Tibial artery (tissue), 4 donors: Measurements from ENCODE around the gene NOTUM.
"Not testable (repeated sequence)": the region's sequence is repeated elsewhere in the genome, so short reads cannot be mapped to it uniquely, and the experiment has no call there.

Experiments
- DNase-seq, 2 donors: peaks; one replicate each; pipeline ENCODE4 v3.0.0-alpha.2; 2019
- H3K27ac ChIP-seq, 2 donors: fragments of 200-600 bp; sonication (generic) in 1 of 2; 1 replicate in 1 of 2; 2 replicates in 1 of 2; pipeline ENCODE4 v1.5.1; 2018 to 2019; ENCODE audit warnings: mild to moderate bottlenecking in 1 of 2
- H3K27me3 ChIP-seq, 2 donors: fragments of 200-600 bp; sonication (generic) in 1 of 2; one replicate each; pipeline versions ENCODE4 v1.5.1 to v1.6.0; 2016 to 2019
- H3K36me3 ChIP-seq, 3 donors: fragments of 200-600 bp; sonication (generic) in 2 of 3; one replicate each; pipeline ENCODE4 v1.5.1; 2016 to 2019; ENCODE audit warnings: mild to moderate bottlenecking in 2 of 3
- H3K4me1 ChIP-seq, 4 donors: fragments of 200-600 bp; sonication (generic) in 2 of 4; 1 replicate in 3 of 4; 2 replicates in 1 of 4; pipeline ENCODE4 v1.5.1; 2016 to 2019
- H3K4me3 ChIP-seq, 2 donors: fragments of 200-600 bp; sonication (generic) in 1 of 2; 1 replicate in 1 of 2; 2 replicates in 1 of 2; pipeline ENCODE4 v1.5.1; 2018 to 2019; ENCODE audit warnings: mild to moderate bottlenecking in 2 of 2
- H3K9me3 ChIP-seq, 3 donors: fragments of 200-600 bp; sonication (generic) in 1 of 3; one replicate each; pipeline ENCODE4 v1.5.1; 2016 to 2019
- CTCF ChIP-seq, 2 experiments: fragments of 200-600 bp in 1 of 2; fragments of 450-650 bp in 1 of 2; IDR thresholded peaks; one replicate each; pipeline ENCODE4 v1.5.1; 2017 to 2019; ENCODE audit warnings: antibody characterized with exemption in 2 of 2, mild to moderate bottlenecking in 1 of 2, moderate library complexity in 1 of 2
- intact Hi-C: fragments of 100-400 bp; cut with DNase I; formaldehyde crosslinking; loops from one replicate; pipeline ENCODE4 v1.15.0; 2023; ENCODE audit warnings: low total_unique reads

The NOTUM gene

DNA sequence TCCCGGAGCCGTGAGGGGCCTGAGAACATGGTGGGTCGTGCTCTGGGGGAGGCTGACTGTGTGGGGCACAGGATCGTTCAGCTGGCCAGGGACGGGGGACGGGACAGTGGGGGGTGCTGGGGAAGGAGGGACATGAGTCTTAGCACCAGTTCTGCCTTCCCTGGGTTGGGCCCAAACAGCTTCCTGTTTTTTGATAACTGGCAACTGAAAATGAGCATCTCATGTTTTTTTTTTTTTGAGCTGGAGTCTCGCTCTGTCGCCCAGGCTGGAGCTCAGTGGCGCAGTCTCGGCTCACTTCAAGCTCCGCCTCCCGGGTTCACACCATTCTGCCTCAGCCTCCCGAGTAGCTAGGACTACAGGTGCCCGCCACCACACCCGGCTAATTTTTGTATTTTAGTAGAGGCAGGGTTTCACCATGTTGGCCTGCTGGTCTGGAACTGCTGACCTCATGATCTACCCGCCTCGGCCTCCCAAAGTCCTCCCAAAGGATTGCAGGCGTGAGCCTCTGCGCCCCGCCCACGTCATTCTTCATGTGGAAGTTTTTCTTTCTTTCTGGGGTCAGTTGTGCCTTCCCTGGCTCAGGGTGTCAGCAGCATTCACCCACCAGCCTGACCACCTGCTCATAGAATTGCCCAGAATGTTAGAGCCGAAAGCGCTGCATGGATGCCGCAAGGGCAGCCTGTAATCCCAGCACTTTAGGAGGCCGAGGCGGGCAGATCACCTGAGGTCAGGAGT is 22.8 kb upstream of the NOTUM start:
- no peak for TF ChIP-seq CTCF (IDR thresholded peaks at IDR 0.05)
- Histone ChIP-seq H3K36me3 (peaks cover 27 to 72% (median 37%) of the 10 kb centered on the region in 3 donors), H3K4me1 (peaks cover 0 to 5% (median 3%) of the 10 kb centered on the region in 4 donors), H3K4me3 (no peak overlapping the region), H3K27me3 (no peaks in the 10 kb centered on the region), H3K27ac (no peak overlapping the region), H3K9me3 (no peaks in the 10 kb centered on the region)
- intact Hi-C loops, result no loop called here
- DNase-seq, result no peak

DNA sequence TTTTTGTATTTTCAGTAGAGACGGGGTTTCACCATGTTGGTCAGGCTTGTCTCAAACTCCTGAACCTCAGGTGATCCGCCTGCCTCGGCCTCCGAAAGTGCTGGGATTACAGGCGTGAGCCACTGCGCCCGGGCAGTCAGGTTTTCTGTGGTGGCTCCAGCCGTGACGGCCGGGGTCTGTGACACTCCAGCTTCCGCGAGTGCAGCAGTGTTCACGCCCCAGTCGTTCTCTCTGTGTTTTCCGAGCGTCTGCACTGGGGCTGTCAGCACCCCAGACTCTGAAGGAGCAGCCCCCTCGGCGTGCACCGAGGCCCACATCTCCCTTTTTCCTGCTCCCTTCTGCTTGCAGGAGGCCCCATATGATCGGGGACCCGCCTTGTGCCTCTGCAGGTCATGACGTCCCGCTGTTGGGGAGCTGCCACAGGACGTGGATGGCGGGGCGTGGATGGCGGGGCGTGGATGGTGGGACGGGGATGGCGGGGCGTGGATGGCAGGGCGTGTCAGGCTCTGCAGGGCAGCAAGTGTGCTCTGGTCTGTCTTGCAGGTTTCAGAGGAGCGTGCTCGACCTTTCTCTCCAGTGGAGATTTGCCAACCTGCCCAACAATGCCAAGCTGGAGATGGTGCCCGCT is 22.1 kb upstream of the NOTUM start:
- Histone ChIP-seq H3K4me3 (no peak overlapping the region), H3K27ac (no peak overlapping the region), H3K9me3 (no peaks in the 10 kb centered on the region), H3K4me1 (peaks cover 0 to 12% (median 8%) of the 10 kb centered on the region in 4 donors), H3K36me3 (peaks cover 27 to 66% (median 37%) of the 10 kb centered on the region in 3 donors), H3K27me3 (no peaks in the 10 kb centered on the region)
- DNase-seq, result no peak
- intact Hi-C loops, result no loop called here
- TF ChIP-seq CTCF (IDR thresholded peaks at IDR 0.05), result no peak

DNA sequence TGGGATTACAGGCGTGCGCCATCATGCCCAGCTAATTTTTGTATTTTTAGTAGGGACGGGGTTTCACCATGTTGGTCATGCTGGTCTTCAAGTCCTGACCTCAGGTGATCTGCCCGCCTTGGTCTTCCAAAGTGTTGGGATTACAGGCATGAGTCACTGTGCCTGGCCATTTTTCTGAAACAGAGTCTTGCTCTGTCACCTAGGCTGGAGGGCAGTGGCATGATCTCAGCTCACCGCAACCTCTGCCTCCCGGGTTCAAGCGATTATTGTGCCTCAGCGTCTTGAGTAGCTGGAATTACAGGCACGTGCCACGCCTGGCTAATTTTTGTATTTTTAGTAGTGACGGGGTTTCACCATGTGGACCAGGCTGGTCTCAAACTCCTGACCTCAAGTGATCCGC is 20.5 kb upstream of the NOTUM start:
- H3K27me3 ChIP-seq, H3K9me3 ChIP-seq, H3K27ac ChIP-seq, intact Hi-C loops, H3K4me3 ChIP-seq, DNase-seq: not testable (repeated sequence)
- peaks cover 27 to 50% (median 30%) of the 10 kb centered on the region in 3 donors for H3K36me3 ChIP-seq
- peaks cover 0 to 21% (median 16%) of the 10 kb centered on the region in 4 donors for H3K4me1 ChIP-seq

- Histone ChIP-seq H3K4me3 (no peak overlapping the region), H3K27me3 (no peaks in the 10 kb centered on the region), H3K36me3 (peaks cover 24 to 43% (median 26%) of the 10 kb centered on the region in 3 donors), H3K27ac (no peak overlapping the region), H3K9me3 (no peaks in the 10 kb centered on the region), H3K4me1 (peaks cover 0 to 23% (median 17%) of the 10 kb centered on the region in 4 donors)
- TF ChIP-seq CTCF (IDR thresholded peaks at IDR 0.05), result no peak
- intact Hi-C loops, result no loop called here
- DNase-seq, result no peak
Measured at GRCh38 chr17:81980707-81981343, 19.8 kb upstream of the NOTUM start.

- peaks cover 0 to 23% (median 17%) of the 10 kb centered on the region in 4 donors for H3K4me1 ChIP-seq
- intact Hi-C loops, result no loop called here
Measured at GRCh38 chr17:81980122-81980521, 19.1 kb upstream of the NOTUM start.

More at GRCh38 chr17:81980122-81980521, 19.1 kb upstream of the NOTUM start:
- DNase-seq, result no peak
- TF ChIP-seq CTCF (IDR thresholded peaks at IDR 0.05), result no peak
- Histone ChIP-seq H3K27ac (no peak overlapping the region), H3K4me3 (no peak overlapping the region), H3K36me3 (peaks cover 17 to 36% (median 19%) of the 10 kb centered on the region in 3 donors), H3K9me3 (no peaks in the 10 kb centered on the region), H3K27me3 (no peaks in the 10 kb centered on the region)
